GM23248 (cell line): ENCODE measurements around the gene CDK7.

ENCODE experiments used
- EZH2 ChIP-seq: fragments of 200-600 bp; sonication (generic); IDR thresholded peaks from 2 replicates; pipeline ENCODE4 v1.6.1; 2018; ENCODE audit warnings: antibody characterized with exemption, mild to moderate bottlenecking; ENCODE audit not compliant: insufficient read depth, poor library complexity, severe bottlenecking
- EZH2phosphoT487 ChIP-seq: fragments of 200-600 bp; sonication (generic); IDR thresholded peaks from 2 replicates; pipeline ENCODE4 v1.6.1; 2018; ENCODE audit warnings: antibody characterized with exemption, moderate library complexity, mild to moderate bottlenecking, low read depth; ENCODE audit not compliant: insufficient read depth

DNA sequence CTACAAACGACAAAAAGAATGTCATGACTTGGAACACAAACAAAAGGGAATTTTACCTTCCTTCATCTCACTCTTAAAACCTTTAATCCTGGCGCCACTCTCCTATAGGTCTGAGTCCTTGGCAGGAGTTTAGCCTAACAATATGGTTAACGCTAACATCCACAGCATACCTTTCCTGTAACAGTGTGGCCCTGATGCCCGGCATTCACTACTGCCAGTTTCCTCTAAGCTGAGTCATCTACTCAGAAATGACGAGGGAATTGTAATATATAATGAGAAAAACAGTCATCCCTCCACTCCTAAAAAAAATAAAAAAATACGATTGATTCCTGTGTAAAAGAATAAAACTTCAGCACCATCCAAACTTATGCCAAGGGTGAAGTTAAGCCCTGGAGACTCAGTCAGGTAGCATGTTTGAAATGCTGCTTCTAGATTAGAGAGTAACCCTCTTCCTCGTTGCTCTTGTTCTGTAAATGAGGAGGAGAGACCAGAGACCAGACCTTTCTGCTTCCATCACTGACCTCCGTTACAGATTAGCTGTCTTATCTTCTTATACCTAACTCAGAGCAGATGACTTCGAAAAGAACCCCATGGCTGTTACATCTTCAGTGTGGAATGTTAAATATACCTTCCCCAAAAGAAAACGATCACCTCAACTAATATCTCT, 60.5 kb downstream of the CDK7 start:
- no peak for TF ChIP-seq EZH2
- TF ChIP-seq EZH2phosphoT487, result no peak
